ENCODE measurements around the gene RALGAPA1. TPM values are rescaled to one million over a fixed set of nuclear protein-coding genes. Genes with fewer than 3 reads are reported as not detected.

Gene RALGAPA1
- total and polyA plus RNA-seq, 2 of the 13 experiments (the other 11 are each of a cell fraction or from before 2014, with no cell fraction given), result 65.0 to 89.2 TPM

DNA sequence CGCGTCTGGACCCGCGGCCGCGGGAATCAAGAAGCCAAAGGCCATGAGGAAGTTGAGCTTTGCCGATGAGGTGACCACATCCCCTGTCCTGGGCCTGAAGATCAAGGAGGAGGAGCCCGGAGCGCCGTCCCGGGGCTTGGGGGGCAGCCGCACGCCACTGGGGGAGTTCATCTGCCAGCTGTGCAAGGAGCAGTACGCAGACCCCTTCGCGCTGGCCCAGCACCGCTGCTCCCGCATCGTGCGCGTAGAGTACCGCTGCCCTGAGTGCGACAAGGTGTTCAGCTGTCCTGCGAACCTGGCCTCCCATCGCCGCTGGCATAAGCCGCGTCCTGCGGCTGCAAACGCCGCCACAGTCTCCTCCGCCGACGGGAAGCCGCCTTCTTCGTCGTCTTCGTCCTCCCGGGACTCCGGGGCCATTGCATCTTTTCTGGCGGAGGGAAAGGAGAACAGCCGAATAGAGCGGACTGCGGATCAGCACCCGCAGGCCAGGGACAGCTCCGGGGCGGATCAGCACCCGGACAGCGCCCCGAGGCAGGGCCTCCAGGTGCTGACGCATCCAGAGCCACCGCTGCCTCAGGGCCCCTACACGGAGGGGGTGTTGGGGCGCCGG, 274.1 kb downstream of the RALGAPA1 start (continued):
- TF ChIP-seq ONECUT2 (CRISPR knock-in tag; IDR thresholded peaks at IDR 0.05) (peak; percentile 99), ZFP36L2 (CRISPR knock-in tag; IDR thresholded peaks at IDR 0.05) (peak; percentile 100), MIER2 (CRISPR knock-in tag; IDR thresholded peaks at IDR 0.05) (peak; percentile 100), SP4 (CRISPR knock-in tag; IDR thresholded peaks at IDR 0.05) (peak; percentile 100), FOXM1 (CRISPR knock-in tag; IDR thresholded peaks at IDR 0.05) (peak; percentile 100), ZBTB8A (CRISPR knock-in tag; IDR thresholded peaks at IDR 0.05; ENCODE audit: borderline replicate concordance, low read depth) (peak; percentile 100), HIVEP1 (CRISPR knock-in tag; IDR thresholded peaks at IDR 0.05) (peak; percentile 100), MTF2 (CRISPR knock-in tag; IDR thresholded peaks at IDR 0.05; ENCODE audit: borderline replicate concordance) (peak; percentile 100), ZNF713 (CRISPR knock-in tag; IDR thresholded peaks at IDR 0.05) (peak; percentile 100), RFXANK (CRISPR knock-in tag; IDR thresholded peaks at IDR 0.05) (peak; percentile 99), SMAD9 (CRISPR knock-in tag; IDR thresholded peaks at IDR 0.05) (peak; percentile 100), PCBP1 (IDR thresholded peaks at IDR 0.05; ENCODE audit: borderline replicate concordance, low read depth, low read length) (peak; percentile 78; the same call in 1 of the 2 replicates), NFE2L1 (CRISPR knock-in tag; IDR thresholded peaks at IDR 0.05; ENCODE audit: borderline replicate concordance) (peak; percentile 100)
- TF ChIP-seq, protein P1, sequence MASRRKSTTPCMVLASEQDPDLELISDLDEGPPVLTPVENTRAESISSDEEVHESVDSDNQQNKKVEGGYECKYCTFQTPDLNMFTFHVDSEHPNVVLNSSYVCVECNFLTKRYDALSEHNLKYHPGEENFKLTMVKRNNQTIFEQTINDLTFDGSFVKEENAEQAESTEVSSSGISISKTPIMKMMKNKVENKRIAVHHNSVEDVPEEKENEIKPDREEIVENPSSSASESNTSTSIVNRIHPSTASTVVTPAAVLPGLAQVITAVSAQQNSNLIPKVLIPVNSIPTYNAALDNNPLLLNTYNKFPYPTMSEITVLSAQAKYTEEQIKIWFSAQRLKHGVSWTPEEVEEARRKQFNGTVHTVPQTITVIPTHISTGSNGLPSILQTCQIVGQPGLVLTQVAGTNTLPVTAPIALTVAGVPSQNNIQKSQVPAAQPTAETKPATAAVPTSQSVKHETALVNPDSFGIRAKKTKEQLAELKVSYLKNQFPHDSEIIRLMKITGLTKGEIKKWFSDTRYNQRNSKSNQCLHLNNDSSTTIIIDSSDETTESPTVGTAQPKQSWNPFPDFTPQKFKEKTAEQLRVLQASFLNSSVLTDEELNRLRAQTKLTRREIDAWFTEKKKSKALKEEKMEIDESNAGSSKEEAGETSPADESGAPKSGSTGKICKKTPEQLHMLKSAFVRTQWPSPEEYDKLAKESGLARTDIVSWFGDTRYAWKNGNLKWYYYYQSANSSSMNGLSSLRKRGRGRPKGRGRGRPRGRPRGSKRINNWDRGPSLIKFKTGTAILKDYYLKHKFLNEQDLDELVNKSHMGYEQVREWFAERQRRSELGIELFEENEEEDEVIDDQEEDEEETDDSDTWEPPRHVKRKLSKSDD (CRISPR knock-in tag; IDR thresholded peaks at IDR 0.05; ENCODE audit: low read depth), result peak; percentile 100
- TF ChIP-seq, protein P2, sequence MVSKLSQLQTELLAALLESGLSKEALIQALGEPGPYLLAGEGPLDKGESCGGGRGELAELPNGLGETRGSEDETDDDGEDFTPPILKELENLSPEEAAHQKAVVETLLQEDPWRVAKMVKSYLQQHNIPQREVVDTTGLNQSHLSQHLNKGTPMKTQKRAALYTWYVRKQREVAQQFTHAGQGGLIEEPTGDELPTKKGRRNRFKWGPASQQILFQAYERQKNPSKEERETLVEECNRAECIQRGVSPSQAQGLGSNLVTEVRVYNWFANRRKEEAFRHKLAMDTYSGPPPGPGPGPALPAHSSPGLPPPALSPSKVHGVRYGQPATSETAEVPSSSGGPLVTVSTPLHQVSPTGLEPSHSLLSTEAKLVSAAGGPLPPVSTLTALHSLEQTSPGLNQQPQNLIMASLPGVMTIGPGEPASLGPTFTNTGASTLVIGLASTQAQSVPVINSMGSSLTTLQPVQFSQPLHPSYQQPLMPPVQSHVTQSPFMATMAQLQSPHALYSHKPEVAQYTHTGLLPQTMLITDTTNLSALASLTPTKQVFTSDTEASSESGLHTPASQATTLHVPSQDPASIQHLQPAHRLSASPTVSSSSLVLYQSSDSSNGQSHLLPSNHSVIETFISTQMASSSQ (IDR thresholded peaks at IDR 0.05; ENCODE audit: low read depth), result no peak
- TF ChIP-seq, protein P2 (CRISPR knock-in tag; IDR thresholded peaks at IDR 0.05; ENCODE audit: borderline replicate concordance), result peak; percentile 98
- TF ChIP-seq, protein P3, sequence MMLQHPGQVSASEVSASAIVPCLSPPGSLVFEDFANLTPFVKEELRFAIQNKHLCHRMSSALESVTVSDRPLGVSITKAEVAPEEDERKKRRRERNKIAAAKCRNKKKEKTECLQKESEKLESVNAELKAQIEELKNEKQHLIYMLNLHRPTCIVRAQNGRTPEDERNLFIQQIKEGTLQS (CRISPR knock-in tag; IDR thresholded peaks at IDR 0.05), result peak; percentile 100
- TF ChIP-seq, protein P4, sequence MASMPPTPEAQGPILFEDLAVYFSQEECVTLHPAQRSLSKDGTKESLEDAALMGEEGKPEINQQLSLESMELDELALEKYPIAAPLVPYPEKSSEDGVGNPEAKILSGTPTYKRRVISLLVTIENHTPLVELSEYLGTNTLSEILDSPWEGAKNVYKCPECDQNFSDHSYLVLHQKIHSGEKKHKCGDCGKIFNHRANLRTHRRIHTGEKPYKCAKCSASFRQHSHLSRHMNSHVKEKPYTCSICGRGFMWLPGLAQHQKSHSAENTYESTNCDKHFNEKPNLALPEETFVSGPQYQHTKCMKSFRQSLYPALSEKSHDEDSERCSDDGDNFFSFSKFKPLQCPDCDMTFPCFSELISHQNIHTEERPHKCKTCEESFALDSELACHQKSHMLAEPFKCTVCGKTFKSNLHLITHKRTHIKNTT (CRISPR knock-in tag; IDR thresholded peaks at IDR 0.05), result 0 out of 2 replicates have a peak, but pooled peaks have one; percentile 76
